Testis (tissue), 2 donors: ENCODE results near the gene TBPL2.

Source experiments
- POLR2A ChIP-seq: fragments of 450-650 bp; IDR thresholded peaks from one replicate; pipeline ENCODE4 v1.6.1; 2017; ENCODE audit warnings: antibody characterized with exemption, mild to moderate bottlenecking, moderate library complexity
- TF ChIP-seq, protein P1 (sequence below), 3 experiments: fragments of 450-650 bp in 2 of 3; fragments of 200-600 bp in 1 of 3; sonication (generic) in 1 of 3; IDR thresholded peaks; one replicate each; pipeline ENCODE4 v1.5.1; 2016 to 2019; ENCODE audit warnings: antibody characterized with exemption in 3 of 3, mild to moderate bottlenecking in 2 of 3, moderate library complexity in 1 of 3

DNA sequence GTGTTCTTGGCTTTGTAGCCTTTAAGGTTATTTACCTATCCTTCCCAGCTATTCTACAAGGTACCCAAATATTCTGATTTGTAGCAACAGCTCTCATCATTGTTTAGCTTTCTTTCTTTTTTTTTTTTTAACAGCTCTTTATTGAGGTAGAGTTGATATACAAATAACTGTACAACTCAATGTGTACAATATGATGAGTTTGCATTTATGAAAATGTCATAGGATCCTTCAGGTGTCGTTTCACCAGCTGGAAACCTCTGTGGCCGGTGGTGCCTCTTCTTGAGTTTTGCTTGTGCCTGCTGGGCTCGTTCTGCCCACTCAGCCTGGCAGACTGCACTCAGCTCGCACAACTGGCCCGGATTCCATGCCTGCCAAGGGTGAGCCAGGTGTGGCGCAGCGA, 26.9 kb upstream of the TBPL2 start:
- TF ChIP-seq, protein P1, sequence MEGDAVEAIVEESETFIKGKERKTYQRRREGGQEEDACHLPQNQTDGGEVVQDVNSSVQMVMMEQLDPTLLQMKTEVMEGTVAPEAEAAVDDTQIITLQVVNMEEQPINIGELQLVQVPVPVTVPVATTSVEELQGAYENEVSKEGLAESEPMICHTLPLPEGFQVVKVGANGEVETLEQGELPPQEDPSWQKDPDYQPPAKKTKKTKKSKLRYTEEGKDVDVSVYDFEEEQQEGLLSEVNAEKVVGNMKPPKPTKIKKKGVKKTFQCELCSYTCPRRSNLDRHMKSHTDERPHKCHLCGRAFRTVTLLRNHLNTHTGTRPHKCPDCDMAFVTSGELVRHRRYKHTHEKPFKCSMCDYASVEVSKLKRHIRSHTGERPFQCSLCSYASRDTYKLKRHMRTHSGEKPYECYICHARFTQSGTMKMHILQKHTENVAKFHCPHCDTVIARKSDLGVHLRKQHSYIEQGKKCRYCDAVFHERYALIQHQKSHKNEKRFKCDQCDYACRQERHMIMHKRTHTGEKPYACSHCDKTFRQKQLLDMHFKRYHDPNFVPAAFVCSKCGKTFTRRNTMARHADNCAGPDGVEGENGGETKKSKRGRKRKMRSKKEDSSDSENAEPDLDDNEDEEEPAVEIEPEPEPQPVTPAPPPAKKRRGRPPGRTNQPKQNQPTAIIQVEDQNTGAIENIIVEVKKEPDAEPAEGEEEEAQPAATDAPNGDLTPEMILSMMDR (IDR thresholded peaks at IDR 0.05), result no peak
- no peak for TF ChIP-seq POLR2A
